Effector CD8-positive, alpha-beta T cell (primary cell): Measurements from ENCODE around the gene GJB6.
"Not testable (repeated sequence)": the region's sequence is repeated elsewhere in the genome, so short reads cannot be mapped to it uniquely, and the experiment has no call there.

ENCODE experiments used
- DNase-seq: peaks from one replicate; lab custom pipeline; 2025; lab: John Stamatoyannopoulos, UW
- total RNA-seq, 4 experiments: gene quantifications; one replicate each; lab custom pipeline; 2026; lab: John Stamatoyannopoulos, UW

The GJB6 gene
- 0.36 to 20.8 (median 1.1) reads per million in 4 experiments for total RNA-seq

DNA sequence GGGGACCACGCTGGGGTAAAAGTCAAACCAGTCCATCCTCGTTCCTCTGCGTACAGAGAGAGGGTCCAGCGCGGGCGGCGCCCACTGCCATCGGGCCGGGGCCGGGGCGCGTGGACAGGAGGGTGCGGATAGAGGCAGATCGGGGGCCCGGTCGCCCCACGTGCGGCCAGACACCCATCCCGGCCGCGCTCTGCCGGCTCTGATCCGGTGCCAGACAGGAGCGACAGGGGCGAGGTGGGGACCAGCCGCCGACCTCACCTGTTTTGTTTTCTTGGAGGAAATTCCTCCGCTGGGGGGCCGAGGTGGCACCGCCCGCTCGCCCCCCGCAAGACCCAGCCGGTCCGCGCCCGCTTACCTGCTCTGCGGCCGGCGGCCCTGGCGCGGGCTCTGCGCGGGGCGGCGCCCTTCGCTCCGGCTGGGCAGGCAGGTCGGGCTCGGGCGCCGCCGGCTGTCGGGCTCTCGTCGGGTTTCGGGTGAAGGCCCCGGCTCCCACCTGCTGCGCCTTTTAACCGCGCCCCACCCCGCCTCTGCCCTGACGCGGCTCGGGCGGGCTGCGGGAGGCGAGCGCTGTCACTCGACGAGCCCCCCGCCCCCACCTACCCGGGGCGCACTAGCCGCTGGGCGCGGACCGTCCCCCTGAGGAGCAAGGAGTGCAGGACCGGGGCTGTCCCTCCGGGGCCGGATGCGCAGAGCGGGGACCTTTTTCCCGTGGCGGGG lies at the start of gene GJB6:
GJB6 (minus strand) TSS at position 481 of the 717 bp plus-strand sequence. CDS start 8,839 bp downstream, outside the sequence.
- no peak for DNase-seq

DNA sequence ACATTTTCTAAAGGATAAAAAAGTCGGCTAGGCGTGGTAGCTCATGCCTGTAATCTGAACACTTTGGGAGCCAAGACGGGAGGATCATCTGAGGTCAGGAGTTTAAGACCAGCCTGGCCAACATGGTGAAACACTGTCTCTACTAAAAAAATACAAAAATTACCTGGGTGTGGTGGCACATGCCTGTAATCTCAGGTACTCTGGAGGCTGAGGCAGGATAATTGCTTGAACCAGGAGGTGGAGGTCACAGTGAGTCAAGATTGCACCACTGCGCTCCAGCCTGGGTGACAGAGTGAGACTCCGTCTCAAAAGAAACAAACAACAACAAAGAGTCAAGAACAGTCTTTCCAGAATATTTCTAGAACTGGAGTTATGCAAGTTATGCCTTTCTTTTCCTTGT lies 44.8 kb upstream of the GJB6 start:
- DNase-seq, result not testable (repeated sequence)

DNA sequence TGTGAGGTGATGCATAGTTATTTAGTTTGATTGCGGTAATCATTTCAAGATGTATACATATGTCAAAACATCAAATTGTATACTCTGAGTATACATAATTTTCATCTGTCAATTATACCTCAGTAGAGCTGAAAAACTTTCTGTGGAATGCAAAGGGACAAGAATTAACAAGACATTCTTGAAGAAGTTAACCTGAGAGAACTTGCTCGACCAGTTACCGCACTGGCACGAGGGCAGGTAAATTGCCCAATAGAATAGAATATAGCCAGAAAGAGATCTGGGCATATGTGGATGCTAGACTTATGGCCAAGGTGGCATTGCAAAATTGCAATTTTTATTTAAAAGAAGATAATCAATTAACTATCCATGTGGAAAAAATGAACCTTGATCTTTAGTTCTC lies 42.3 kb upstream of the GJB6 start:
- DNase-seq, result no peak

DNA sequence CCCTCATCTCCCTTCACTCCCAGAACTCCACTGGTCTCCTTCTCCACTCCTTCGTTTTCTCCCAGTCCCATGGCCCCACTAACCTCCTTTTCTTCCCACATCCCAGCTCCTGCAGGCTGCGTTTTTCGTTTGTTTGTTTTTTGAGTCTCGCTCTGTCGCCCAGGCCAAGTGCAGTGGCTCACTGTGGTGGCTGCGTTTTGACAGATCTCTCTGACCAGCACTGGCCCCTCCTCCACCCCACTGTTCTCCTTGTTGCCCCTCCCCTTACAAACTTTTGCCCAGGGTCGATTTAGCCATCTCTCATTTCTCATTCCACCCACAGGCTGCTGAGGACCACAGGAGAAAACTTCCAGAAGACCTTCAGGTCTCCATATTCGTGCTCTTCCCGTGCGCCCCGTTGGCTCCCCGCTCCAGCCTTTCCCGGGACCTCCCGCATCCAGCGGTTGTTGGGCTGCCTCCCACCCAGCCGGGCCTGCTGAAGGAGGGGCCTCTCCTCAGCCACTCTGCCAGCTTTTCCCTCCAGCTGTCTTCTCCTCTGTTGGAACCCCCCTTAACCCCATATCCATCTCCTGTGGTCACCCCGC lies 40.6 kb upstream of the GJB6 start:
- no peak for DNase-seq

GRCh38 chr13:20272104-20272503 lies 40.0 kb upstream of the GJB6 start:
- no peak for DNase-seq

- no peak for DNase-seq
Observed at GRCh38 chr13:20271441-20271840, 39.3 kb upstream of the GJB6 start.

- no peak for DNase-seq
Observed at GRCh38 chr13:20270163-20270865, 38.2 kb upstream of the GJB6 start.

DNA sequence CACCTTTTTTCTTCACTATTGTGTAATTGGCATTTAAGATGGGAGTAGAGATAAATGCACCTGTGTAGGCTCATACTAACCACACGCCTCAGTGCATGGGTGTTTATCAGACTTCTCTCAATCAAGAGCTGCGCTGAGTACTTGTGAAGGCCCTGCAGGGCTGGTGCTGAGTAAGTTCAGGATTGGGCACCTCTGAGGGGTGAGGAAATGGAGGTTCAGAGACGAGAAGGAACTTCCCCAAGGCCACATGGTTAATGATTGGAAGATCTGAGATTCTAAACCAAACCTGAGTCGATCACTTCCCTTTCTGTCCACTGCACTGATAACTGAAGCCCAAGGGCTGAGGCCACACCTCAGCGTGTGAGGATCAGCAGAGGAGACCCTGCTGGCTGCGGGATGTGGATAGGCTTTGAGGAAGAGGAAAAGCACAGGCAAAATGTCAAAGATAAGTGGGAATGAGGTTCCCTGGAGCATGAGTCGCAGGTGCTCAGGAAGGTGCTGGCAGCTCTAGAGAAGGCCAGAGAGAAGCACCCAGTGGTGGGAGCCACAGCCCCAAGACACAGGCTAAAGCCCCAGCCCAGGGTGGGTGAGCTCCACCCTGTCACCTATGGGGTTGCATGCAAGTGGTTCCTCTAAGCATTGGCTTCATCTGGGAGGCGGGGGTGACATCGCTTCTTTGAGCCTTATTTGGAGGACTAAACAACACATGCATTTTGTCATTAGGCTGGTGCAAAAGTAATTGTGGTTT lies 32.3 kb upstream of the GJB6 start:
- no peak for DNase-seq

DNA sequence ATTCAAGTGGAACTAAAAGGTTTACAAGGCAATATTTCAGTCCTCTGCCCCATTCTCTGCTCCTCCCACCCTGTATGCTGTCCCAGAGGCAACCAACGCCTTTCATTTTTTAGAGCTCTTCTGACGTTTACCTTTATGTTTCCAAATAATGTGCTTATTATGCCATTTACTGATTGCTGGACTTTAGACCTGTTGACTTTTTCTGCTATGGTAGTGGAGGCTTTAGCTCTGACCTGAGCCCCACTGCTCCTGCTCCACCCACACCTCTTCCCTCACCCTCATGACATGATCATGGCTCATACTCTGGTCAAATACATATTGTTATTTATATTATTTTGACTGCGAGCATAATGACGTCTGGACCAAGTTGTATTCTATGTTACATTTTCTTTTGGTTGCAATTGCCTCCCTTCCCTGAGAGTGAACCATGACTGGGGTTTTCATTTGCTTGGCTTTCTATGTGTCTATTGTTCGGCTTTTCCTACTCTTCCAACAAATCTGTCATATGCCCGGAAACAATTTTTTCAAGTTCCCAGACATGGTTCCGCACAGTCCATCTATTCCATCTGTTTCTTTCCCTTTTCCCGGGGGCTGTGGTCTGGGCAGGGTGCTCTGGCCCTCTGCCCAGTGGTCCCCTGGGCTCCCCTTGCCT lies 31.4 kb upstream of the GJB6 start:
- DNase-seq, result no peak

DNA sequence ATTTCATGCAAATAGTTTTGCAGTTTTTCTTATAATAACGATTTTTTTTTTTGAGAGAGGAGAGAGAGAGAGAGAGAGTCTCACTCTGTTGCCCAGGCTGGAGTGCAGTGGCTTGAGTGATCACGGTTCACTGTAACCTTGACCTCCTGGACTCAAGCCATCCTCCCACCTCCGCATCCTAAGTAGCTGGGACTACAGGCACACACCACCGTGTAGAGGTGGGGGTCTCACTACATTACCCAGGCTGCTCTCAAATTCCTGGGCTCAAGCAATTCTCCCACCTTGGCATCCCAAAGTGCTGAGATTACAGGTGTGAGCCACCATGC lies 26.8 kb upstream of the GJB6 start:
- no peak for DNase-seq

DNA sequence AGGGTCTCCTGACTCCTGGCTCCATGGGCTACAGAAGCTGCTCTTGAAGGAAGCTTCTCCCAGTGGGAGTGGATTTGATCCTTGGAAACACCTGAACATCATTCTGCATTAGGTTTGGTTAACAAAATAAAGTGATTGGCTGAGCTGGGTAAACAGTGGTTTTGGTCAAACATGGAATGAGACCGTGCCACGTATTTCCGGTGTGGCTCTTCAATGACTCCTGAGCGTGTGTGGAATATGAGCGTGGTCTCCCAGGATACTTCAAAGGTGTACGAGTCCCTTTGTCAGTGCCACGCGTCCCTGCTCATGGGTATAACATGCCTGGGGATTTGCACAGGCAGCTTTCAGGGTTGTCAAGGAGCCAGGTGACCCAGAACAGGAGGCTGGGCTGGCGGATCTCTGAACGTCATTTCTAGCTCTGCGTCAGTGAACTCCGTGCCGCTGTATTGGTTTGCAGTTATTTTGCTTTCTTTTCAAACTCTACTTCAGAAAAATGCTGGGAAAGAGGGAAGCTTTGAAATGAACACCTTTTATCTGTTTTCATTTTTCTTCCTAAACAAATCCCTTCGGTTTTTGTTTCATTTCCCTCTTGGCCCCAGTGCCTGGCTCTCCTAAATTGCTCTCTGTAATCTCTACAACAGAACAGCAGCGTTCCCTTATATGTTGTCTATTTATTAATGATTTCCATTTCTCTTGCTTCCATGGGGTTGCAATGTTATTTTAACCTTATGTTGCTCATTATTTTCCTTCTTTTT lies 26.3 kb upstream of the GJB6 start:
- no peak for DNase-seq

DNA sequence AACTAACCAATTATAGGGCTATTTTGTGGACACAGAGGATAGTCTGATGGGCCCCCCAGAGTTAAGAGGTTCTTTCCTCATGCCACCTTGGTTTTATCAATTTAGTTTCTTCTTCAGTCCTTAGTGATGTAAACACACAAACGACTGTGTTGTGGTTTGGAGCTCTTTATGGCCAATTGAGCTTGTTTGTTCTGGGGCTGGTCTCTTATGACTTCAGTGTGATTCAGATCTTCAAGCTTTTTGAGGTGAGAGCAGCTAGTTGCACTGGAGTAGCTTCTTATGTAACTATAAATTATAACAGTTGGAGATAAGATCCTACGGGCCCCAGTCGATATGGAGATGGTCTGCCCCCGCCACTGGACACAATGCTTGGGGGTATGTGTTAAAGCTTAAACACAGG lies 22.0 kb upstream of the GJB6 start:
- no peak for DNase-seq

- no peak for DNase-seq
Observed at GRCh38 chr13:20249913-20250312, 17.8 kb upstream of the GJB6 start.

- DNase-seq, result no peak
Observed at GRCh38 chr13:20247963-20248362, 15.8 kb upstream of the GJB6 start.

DNA sequence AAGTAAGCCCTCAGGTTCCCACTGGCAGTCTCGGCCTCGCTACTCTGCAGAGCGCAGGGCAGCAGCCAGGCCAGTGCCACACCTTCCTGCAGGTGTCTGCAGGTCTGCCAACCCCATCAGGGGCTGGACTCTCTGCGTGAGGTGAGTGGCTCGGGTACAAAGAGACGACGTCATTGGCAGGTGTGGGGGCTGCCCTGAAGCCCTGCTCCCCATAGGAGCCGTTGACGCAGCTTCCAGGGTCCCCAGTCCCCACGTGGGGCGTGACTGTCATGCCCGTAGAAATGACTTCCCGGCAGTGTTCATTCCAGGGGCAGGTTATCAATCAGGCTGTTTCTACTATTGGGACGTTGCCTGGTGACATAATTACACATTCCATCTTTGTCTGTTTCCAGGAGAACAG lies 15.3 kb upstream of the GJB6 start:
- no peak for DNase-seq

DNA sequence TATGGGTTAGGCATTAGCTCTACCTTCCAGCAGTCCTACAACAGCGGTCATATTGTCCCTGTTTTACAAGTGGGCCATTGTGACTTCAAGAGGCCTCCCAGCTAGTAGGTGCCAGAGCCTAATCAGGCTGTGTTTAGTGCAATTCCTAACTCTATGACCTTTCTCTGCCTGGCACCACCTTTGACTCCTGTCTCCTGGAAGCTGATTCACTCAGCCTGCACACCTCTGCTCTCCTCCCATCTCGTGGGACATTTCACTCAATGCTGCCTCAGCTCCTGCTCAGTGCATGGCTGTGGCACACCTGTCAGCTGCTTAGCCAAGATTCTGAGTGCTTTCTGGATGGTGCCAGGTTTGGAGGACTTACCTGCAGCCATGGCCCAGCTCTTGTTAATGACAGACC lies 9.5 kb upstream of the GJB6 start:
- DNase-seq, result no peak

- DNase-seq, result no peak
Observed at GRCh38 chr13:20239748-20240147, 7.6 kb upstream of the GJB6 start.

- DNase-seq, result no peak
Observed at GRCh38 chr13:20232556-20233277, 598 bp upstream of the GJB6 start.

- no peak for DNase-seq
Observed at GRCh38 chr13:20230913-20231838, 943 bp downstream of the GJB6 start.

DNA sequence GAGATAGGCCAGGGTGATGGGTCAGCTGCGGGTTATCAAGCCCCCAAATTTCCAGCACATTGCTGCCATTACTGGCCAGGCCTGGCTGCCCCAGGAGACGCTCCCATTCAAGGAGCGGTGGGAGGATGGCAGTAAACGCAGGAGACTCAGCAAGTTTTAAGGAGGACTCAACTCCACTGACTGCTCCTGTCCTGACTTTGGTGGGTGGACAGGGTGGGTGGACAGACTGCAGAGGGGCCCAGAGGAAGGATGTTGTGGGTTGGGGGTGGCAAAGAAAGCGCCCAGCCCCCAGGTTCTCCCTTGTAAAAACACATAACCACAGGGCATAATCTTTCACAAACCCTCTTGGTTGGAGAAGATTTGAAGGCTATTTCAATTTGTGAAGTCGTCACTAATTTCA lies 4.4 kb downstream of the GJB6 start:
- no peak for DNase-seq
